GM12878 (cell line): ENCODE measurements around the gene FGR. TPM values are rescaled to one million over a fixed set of nuclear protein-coding genes. Genes with fewer than 3 reads are reported as not detected.

Experiments used
- ATAC-seq: fragments of 200-7000 bp; cut with Tn5 transposase; 3 replicates; pipeline ENCODE4 v1.9.1; 2020; ENCODE audit warnings: mild to moderate bottlenecking, moderate library complexity
- BruUV-seq: library from RNA; stranded (reverse); fragments of 400-500 nt; replicated peaks from 2 replicates; lab custom pipeline; 2021; lab: Mats Ljungman, UMichigan
- CTCF ChIA-PET: fragments of 300-600 bp; sonication (Branson Sonifier 250); formaldehyde crosslinking; extraction: SDS; loops from one replicate; lab custom pipeline; 2021; ENCODE audit warnings: inconsistent platforms; lab: Yijun Ruan, JAX
- POLR2A ChIA-PET: fragments of 350-600 bp; formaldehyde crosslinking; extraction: SDS; loops from one replicate; lab custom pipeline; 2021; ENCODE audit warnings: inconsistent platforms; lab: Charles Lee
- RAD21 ChIA-PET: fragments of 300-600 bp; sonication (Branson Sonifier 250); formaldehyde crosslinking; loops from one replicate; lab custom pipeline; 2023; ENCODE audit warnings: antibody characterized with exemption; ENCODE audit not compliant: unreplicated experiment; lab: Charles Lee
- SMC1A ChIA-PET: fragments of 300-600 bp; sonication (Branson Sonifier 250); formaldehyde crosslinking; loops from one replicate; lab custom pipeline; 2023; ENCODE audit not compliant: unreplicated experiment, uncharacterized antibody; lab: Charles Lee
- DNase-seq: peaks from one replicate; pipeline ENCODE4 v3.0.0-alpha.2; 2011; ENCODE audit warnings: low read depth, low spot score
- FAIRE-seq: peaks from 3 replicates; lab custom pipeline; 2011; peaks lifted over from hg19 to GRCh38; lab: Jason Lieb, UNC
- H2AFZ ChIP-seq: 2 replicates; pipeline ENCODE4 v1.6.0; 2011; ENCODE audit warnings: low read depth, low read length, control low read depth; ENCODE audit not compliant: control insufficient read depth
- H3K27ac ChIP-seq: 2 replicates; pipeline ENCODE4 v1.5.1; 2011; ENCODE audit warnings: control low read depth; ENCODE audit not compliant: control insufficient read depth, insufficient read depth
- H3K27me3 ChIP-seq, 2 experiments: replicated peaks in 1 of 2; 2 replicates each; pipeline versions ENCODE4 v1.6.0 to v1.6.1; 2011; ENCODE audit warnings: low read length in 1 of 2; ENCODE audit not compliant: control insufficient read depth in 2 of 2, insufficient read depth in 2 of 2
- H3K36me3 ChIP-seq, 2 experiments: 2 replicates each; pipeline ENCODE4 v1.5.1; 2011; ENCODE audit warnings: low read length in 1 of 2; ENCODE audit not compliant: control insufficient read depth in 2 of 2, insufficient read depth in 2 of 2
- H3K4me1 ChIP-seq: 2 replicates; pipeline ENCODE4 v1.6.1; 2011; ENCODE audit warnings: mild to moderate bottlenecking, low read length, moderate library complexity, mixed read lengths; ENCODE audit not compliant: control insufficient read depth, insufficient read depth
- H3K4me2 ChIP-seq: 2 replicates; pipeline ENCODE4 v1.6.0; 2011; ENCODE audit warnings: control low read depth; ENCODE audit not compliant: control insufficient read depth, insufficient read depth
- H3K4me3 ChIP-seq: fragments of 200-600 bp; sonication (generic); 2 replicates; pipeline ENCODE4 v1.5.1; 2016
- H3K79me2 ChIP-seq: 2 replicates; pipeline ENCODE4 v1.6.0; 2011; ENCODE audit warnings: low read length; ENCODE audit not compliant: control insufficient read depth, insufficient read depth
- H3K9ac ChIP-seq: 2 replicates; pipeline ENCODE4 v1.8.0; 2011; ENCODE audit warnings: low read length, control low read depth, mixed read lengths; ENCODE audit not compliant: control insufficient read depth, insufficient read depth
- H3K9me3 ChIP-seq: replicated peaks from 3 replicates; pipeline ENCODE4 v1.5.1; 2011; ENCODE audit warnings: mild to moderate bottlenecking, low read length; ENCODE audit not compliant: control insufficient read depth, insufficient read depth
- H4K20me1 ChIP-seq: 2 replicates; pipeline ENCODE4 v1.6.0; 2011; ENCODE audit not compliant: control insufficient read depth, insufficient read depth
- PML ChIP-seq: IDR thresholded peaks from 2 replicates; pipeline ENCODE4 v1.6.1; 2012; ENCODE audit warnings: low read length, inconsistent platforms
- WGBS: methylation state at CpG from one replicate; pipeline ENCODE4 v1.1.6; 2016; ENCODE audit warnings: low lambda C conversion rate; ENCODE audit not compliant: insufficient replicate concordance, insufficient coverage; ENCODE audit errors: missing lambda C conversion rate; 5-methylcytosine and 5-hydroxymethylcytosine counted together
- in situ Hi-C: fragments of 300-500 bp; cut with MboI; formaldehyde crosslinking; loops from 9 replicates; pipeline ENCODE4 v1.14.3; 2018; ENCODE audit warnings: mixed read lengths
- intact Hi-C: fragments of 100-400 bp; cut with micrococcal nuclease; formaldehyde crosslinking; loops from one replicate; pipeline ENCODE4 v1.14.2; 2022; ENCODE audit not compliant: unreplicated experiment
- polyA plus RNA-seq, 11 experiments: library from polyadenylated mRNA; depleted of rRNA in 4 of 11; unstranded in 6 of 11; stranded (reverse) in 5 of 11; fragments of >200 nt; fragmentation: Nextera tagmentation in 4 of 11; fragmentation: Illumina TruSeq in 1 of 11; extraction: Ambion mirVana in 4 of 11; extraction: Trizol in 1 of 11; gene quantifications; 1 replicate in 1 of 11; 2 replicates in 10 of 11; pipeline versions ENCODE4 v1.2.1 to v1.2.3, GENCODE V29; 2011 to 2016; ENCODE audit warnings: inconsistent platforms in 2 of 11, missing spikeins in 2 of 11, low read depth in 1 of 11
- total RNA-seq, 4 experiments: library from RNA; depleted of rRNA in 3 of 4; stranded (reverse); fragments of >200 nt in 3 of 4; fragmentation: Illumina TruSeq in 1 of 4; extraction: Trizol in 1 of 4; gene quantifications; 2 replicates each; pipeline versions ENCODE4 v1.2.1 to v1.2.3, GENCODE V29; 2013 to 2021
- TF ChIP-seq, protein P1 (sequence below): fragments of 450-650 bp; formaldehyde crosslinking; IDR thresholded peaks from 2 replicates; pipeline ENCODE4 v1.4.0; 2020; ENCODE audit warnings: mild to moderate bottlenecking, moderate library complexity

FGR gene
- total and polyA plus RNA-seq, 10 of the 15 experiments (the other 5 are each of a cell fraction or from before 2014, with no cell fraction given) = 10.9 to 193 (median 74.7) TPM

DNA sequence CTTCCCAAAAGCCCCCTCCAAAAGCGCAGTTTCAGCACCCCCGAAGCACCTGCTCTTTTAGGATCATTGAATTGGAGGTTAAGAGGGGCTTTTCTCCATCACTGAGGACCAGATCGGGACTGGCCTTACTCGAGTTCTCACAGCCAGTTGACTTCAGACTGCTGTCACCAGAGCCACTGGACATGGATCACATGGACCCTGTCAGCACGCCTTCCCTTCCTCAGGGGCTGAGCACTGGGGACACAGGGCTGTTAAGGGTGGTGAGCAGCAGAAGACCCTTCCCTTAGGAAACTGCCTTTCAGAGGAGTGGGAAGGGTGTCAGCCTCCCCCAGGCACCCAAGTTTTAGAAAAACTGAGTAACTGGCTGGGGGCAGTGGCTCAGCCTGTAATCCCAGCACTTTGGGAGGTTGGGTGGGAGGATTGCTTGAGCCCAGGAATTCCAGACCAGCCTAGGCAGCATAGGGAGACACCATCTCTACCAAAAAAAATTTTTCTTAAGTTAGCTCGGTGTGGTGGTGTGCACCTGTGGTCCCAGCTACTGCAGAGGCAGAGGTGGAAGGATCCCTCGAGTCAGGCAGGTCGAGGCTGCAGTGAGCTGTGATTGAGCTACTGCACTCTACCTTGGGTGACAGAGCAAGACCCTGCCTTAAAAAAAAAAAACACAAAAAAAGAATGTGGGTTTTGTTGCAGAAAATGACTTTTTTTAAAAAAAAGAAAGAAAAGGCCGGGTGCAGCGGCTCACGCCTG lies 584 bp upstream of the FGR start:
- H4K20me1 ChIP-seq = no peaks in the 10 kb centered on the region
- ATAC-seq (no peak), DNase-seq (no peak), FAIRE-seq (no peak)
- 0 out of 2 replicates have a peak overlapping the region, but pooled peaks have one; percentile 7 for H3K9ac ChIP-seq
- peaks cover 57% of the 10 kb centered on the region for H3K4me1 ChIP-seq
- intact Hi-C loops = no loop called here
- SMC1A ChIA-PET = interaction anchor here (0.6 to 1.4 kb wide), 4 partner anchors 12 to 35 kb away, joined by 3 to 9 read pairs (median 3); no protein-coding TSS in a partner anchor
- no TSS peak for BruUV-seq
- H3K36me3 ChIP-seq = no peaks in the 10 kb centered on the region
- RAD21 ChIA-PET = interaction anchor here (0.7 to 14.6 kb wide), 6 partner anchors 10 to 36 kb away, joined by 3 to 211 read pairs (median 4); no protein-coding TSS in a partner anchor
- no peaks in the 10 kb centered on the region; the same call in 2 of the 3 replicates for H3K9me3 ChIP-seq
- CTCF ChIA-PET = interaction anchor here (0.7 to 9.0 kb wide), 3 partner anchors 11 to 53 kb away, joined by 3 to 97 read pairs (median 3); no protein-coding TSS in a partner anchor
- WGBS = 85% methylated on average over 11 of the region's 11 CpGs
- no peaks in the 10 kb centered on the region for H3K27me3 ChIP-seq
- no peak overlapping the region for H3K4me3 ChIP-seq
- in situ Hi-C loops = no loop called here
- H3K27ac ChIP-seq = peak overlapping the region; percentile 37; the same call in 1 of the 2 replicates
- TF ChIP-seq, protein P1, sequence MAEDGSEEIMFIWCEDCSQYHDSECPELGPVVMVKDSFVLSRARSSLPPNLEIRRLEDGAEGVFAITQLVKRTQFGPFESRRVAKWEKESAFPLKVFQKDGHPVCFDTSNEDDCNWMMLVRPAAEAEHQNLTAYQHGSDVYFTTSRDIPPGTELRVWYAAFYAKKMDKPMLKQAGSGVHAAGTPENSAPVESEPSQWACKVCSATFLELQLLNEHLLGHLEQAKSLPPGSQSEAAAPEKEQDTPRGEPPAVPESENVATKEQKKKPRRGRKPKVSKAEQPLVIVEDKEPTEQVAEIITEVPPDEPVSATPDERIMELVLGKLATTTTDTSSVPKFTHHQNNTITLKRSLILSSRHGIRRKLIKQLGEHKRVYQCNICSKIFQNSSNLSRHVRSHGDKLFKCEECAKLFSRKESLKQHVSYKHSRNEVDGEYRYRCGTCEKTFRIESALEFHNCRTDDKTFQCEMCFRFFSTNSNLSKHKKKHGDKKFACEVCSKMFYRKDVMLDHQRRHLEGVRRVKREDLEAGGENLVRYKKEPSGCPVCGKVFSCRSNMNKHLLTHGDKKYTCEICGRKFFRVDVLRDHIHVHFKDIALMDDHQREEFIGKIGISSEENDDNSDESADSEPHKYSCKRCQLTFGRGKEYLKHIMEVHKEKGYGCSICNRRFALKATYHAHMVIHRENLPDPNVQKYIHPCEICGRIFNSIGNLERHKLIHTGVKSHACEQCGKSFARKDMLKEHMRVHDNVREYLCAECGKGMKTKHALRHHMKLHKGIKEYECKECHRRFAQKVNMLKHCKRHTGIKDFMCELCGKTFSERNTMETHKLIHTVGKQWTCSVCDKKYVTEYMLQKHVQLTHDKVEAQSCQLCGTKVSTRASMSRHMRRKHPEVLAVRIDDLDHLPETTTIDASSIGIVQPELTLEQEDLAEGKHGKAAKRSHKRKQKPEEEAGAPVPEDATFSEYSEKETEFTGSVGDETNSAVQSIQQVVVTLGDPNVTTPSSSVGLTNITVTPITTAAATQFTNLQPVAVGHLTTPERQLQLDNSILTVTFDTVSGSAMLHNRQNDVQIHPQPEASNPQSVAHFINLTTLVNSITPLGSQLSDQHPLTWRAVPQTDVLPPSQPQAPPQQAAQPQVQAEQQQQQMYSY (CRISPR knock-in tag) = no peak
- TF ChIP-seq PML = no peak
- H2AFZ ChIP-seq = no peak overlapping the region
- peaks cover 3% of the 10 kb centered on the region for H3K79me2 ChIP-seq
- 0 out of 2 replicates have a peak overlapping the region, but pooled peaks have one; percentile 18 for H3K4me2 ChIP-seq
- POLR2A ChIA-PET = interaction anchor here (0.6 to 14.3 kb wide), 7 partner anchors 10 to 958 kb away, joined by 3 to 141 read pairs (median 5); no protein-coding TSS in a partner anchor
